Neural cell (in vitro differentiated cells): Measurements from ENCODE around the gene TDRD12.

Source experiments
- CTCF ChIP-seq: fragments of 450-650 bp; IDR thresholded peaks from 2 replicates; pipeline ENCODE4 v1.5.1; 2014; ENCODE audit warnings: antibody characterized with exemption, mild to moderate bottlenecking, moderate library complexity; ENCODE audit not compliant: poor library complexity, severe bottlenecking
- EP300 ChIP-seq: fragments of 450-650 bp; conservative IDR thresholded peaks from 2 replicates; pipeline ENCODE4 v1.6.1; 2014; ENCODE audit warnings: antibody characterized with exemption, mild to moderate bottlenecking, moderate library complexity; ENCODE audit not compliant: poor library complexity, severe bottlenecking
- POLR2AphosphoS5 ChIP-seq: IDR thresholded peaks from 2 replicates; pipeline ENCODE4 v1.6.1; 2012
- RAD21 ChIP-seq: fragments of 450-650 bp; conservative IDR thresholded peaks from 2 replicates; pipeline ENCODE4 v1.6.1; 2014; ENCODE audit warnings: antibody characterized with exemption, mild to moderate bottlenecking, moderate library complexity
- TAF1 ChIP-seq: IDR thresholded peaks from 2 replicates; pipeline ENCODE4 v1.6.1; 2012; ENCODE audit warnings: low read depth
- TF ChIP-seq, protein P1 (sequence below): IDR thresholded peaks from 2 replicates; pipeline ENCODE4 v1.6.1; 2012; ENCODE audit warnings: borderline replicate concordance

- no peak for TF ChIP-seq TAF1
- no peak for TF ChIP-seq CTCF
- TF ChIP-seq EP300, result no peak
- TF ChIP-seq POLR2AphosphoS5, result no peak
- TF ChIP-seq RAD21, result no peak
- TF ChIP-seq, protein P1, sequence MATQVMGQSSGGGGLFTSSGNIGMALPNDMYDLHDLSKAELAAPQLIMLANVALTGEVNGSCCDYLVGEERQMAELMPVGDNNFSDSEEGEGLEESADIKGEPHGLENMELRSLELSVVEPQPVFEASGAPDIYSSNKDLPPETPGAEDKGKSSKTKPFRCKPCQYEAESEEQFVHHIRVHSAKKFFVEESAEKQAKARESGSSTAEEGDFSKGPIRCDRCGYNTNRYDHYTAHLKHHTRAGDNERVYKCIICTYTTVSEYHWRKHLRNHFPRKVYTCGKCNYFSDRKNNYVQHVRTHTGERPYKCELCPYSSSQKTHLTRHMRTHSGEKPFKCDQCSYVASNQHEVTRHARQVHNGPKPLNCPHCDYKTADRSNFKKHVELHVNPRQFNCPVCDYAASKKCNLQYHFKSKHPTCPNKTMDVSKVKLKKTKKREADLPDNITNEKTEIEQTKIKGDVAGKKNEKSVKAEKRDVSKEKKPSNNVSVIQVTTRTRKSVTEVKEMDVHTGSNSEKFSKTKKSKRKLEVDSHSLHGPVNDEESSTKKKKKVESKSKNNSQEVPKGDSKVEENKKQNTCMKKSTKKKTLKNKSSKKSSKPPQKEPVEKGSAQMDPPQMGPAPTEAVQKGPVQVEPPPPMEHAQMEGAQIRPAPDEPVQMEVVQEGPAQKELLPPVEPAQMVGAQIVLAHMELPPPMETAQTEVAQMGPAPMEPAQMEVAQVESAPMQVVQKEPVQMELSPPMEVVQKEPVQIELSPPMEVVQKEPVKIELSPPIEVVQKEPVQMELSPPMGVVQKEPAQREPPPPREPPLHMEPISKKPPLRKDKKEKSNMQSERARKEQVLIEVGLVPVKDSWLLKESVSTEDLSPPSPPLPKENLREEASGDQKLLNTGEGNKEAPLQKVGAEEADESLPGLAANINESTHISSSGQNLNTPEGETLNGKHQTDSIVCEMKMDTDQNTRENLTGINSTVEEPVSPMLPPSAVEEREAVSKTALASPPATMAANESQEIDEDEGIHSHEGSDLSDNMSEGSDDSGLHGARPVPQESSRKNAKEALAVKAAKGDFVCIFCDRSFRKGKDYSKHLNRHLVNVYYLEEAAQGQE, result no peak
Measured at GRCh38 chr19:32863841-32864240, 144.3 kb downstream of the TDRD12 start.
